Hepatocyte (in vitro differentiated cells): ENCODE data around the gene PDE11A. TPM values are rescaled to one million over a fixed set of nuclear protein-coding genes. Genes with fewer than 3 reads are reported as not detected.

Experiments used
- DNase-seq: peaks from one replicate; pipeline ENCODE4 v3.0.0-alpha.2; 2016; ENCODE audit warnings: low spot score
- H2AFZ ChIP-seq: fragments of 200-600 bp; sonication (generic); 2 replicates; pipeline ENCODE4 v1.6.0; 2016; ENCODE audit warnings: antibody characterized with exemption, mild to moderate bottlenecking
- H3K27ac ChIP-seq: fragments of 200-600 bp; sonication (generic); 2 replicates; pipeline ENCODE4 v1.5.1; 2016; ENCODE audit warnings: mild to moderate bottlenecking
- H3K27me3 ChIP-seq: fragments of 200-600 bp; sonication (generic); 2 replicates; pipeline ENCODE4 v1.6.1; 2016
- H3K36me3 ChIP-seq: fragments of 200-600 bp; sonication (generic); replicated peaks from 2 replicates; pipeline ENCODE4 v1.5.1; 2016; ENCODE audit warnings: low read depth; ENCODE audit not compliant: insufficient read depth
- H3K4me1 ChIP-seq: fragments of 200-600 bp; sonication (generic); 2 replicates; pipeline ENCODE4 v1.5.1; 2016; ENCODE audit warnings: mild to moderate bottlenecking, moderate library complexity; ENCODE audit not compliant: insufficient read depth
- H3K4me2 ChIP-seq: fragments of 200-600 bp; sonication (generic); 2 replicates; pipeline ENCODE4 v1.6.0; 2016
- H3K4me3 ChIP-seq: fragments of 200-600 bp; sonication (generic); 2 replicates; pipeline ENCODE4 v1.5.1; 2016; ENCODE audit warnings: mild to moderate bottlenecking
- H3K79me2 ChIP-seq: fragments of 200-600 bp; sonication (generic); 2 replicates; pipeline ENCODE4 v1.6.0; 2017; ENCODE audit warnings: mild to moderate bottlenecking
- H3K9me2 ChIP-seq: fragments of 200-600 bp; sonication (generic); replicated peaks from 2 replicates; pipeline ENCODE4 v1.6.0; 2017; ENCODE audit warnings: mild to moderate bottlenecking; ENCODE audit not compliant: insufficient read depth
- H3K9me3 ChIP-seq: fragments of 200-600 bp; sonication (generic); 2 replicates; pipeline ENCODE4 v1.5.1; 2016; ENCODE audit warnings: low read depth, mild to moderate bottlenecking
- H4K20me1 ChIP-seq: fragments of 200-600 bp; sonication (generic); 2 replicates; pipeline ENCODE4 v1.6.0; 2016; ENCODE audit warnings: mild to moderate bottlenecking; ENCODE audit not compliant: insufficient read depth, poor library complexity, severe bottlenecking
- CTCF ChIP-seq: fragments of 200-600 bp; sonication (generic); IDR thresholded peaks from 2 replicates; pipeline ENCODE4 v1.5.1; 2016; ENCODE audit warnings: antibody characterized with exemption, mild to moderate bottlenecking; ENCODE audit not compliant: poor library complexity
- EZH2 ChIP-seq: fragments of 200-600 bp; sonication (generic); IDR thresholded peaks from 2 replicates; pipeline ENCODE4 v1.6.1; 2016; ENCODE audit warnings: antibody characterized with exemption, mild to moderate bottlenecking, borderline replicate concordance
- EZH2phosphoT487 ChIP-seq: fragments of 200-600 bp; sonication (generic); IDR thresholded peaks from one replicate; pipeline ENCODE4 v1.6.1; 2018; ENCODE audit warnings: antibody characterized with exemption, mild to moderate bottlenecking, low read depth, moderate library complexity; ENCODE audit not compliant: unreplicated experiment, severe bottlenecking
- WGBS: methylation state at CpG from one replicate; pipeline ENCODE4 v1.1.6; 2016; ENCODE audit warnings: low lambda C conversion rate; ENCODE audit errors: missing lambda C conversion rate; 5-methylcytosine and 5-hydroxymethylcytosine counted together
- polyA plus RNA-seq: library from polyadenylated mRNA; unstranded; fragments of >200 nt; fragmentation: Nextera tagmentation; extraction: Ambion mirVana; gene quantifications from 2 replicates; pipeline ENCODE4 v1.2.1, GENCODE V29; 2016
- total RNA-seq: library from RNA; depleted of rRNA; stranded (reverse); fragments of >200 nt; gene quantifications from 2 replicates; pipeline ENCODE4 v1.2.3, GENCODE V29; 2014

The PDE11A gene
- total and polyA plus RNA-seq, 2 experiments from 2014 or later = 0.71 to 1.9 TPM

GRCh38 chr2:177670791-177671535 is 401.6 kb downstream of the PDE11A start:
- no peaks in the 10 kb centered on the region for H3K9me3 ChIP-seq
- TF ChIP-seq CTCF (no peak), EZH2 (no peak), EZH2phosphoT487 (no peak)
- no peaks in the 10 kb centered on the region for H3K27me3 ChIP-seq
- H3K27ac ChIP-seq = no peak overlapping the region
- no peaks in the 10 kb centered on the region for H4K20me1 ChIP-seq
- no peak for DNase-seq
- no peaks in the 10 kb centered on the region for H3K4me1 ChIP-seq
- no peak overlapping the region for H2AFZ ChIP-seq
- H3K79me2 ChIP-seq = no peaks in the 10 kb centered on the region
- H3K4me3 ChIP-seq = no peak overlapping the region
- H3K9me2 ChIP-seq = no peaks in the 10 kb centered on the region
- no peaks in the 10 kb centered on the region for H3K36me3 ChIP-seq
- no peak overlapping the region for H3K4me2 ChIP-seq
- WGBS = 48% methylated on average over 2 of the region's 2 CpGs

- Histone ChIP-seq H2AFZ (no peak overlapping the region), H3K36me3 (no peaks in the 10 kb centered on the region), H3K4me2 (no peak overlapping the region), H3K4me3 (no peak overlapping the region), H3K9me2 (no peaks in the 10 kb centered on the region), H3K27me3 (no peaks in the 10 kb centered on the region), H3K79me2 (no peaks in the 10 kb centered on the region), H3K4me1 (no peaks in the 10 kb centered on the region), H3K9me3 (no peaks in the 10 kb centered on the region), H4K20me1 (no peaks in the 10 kb centered on the region), H3K27ac (no peak overlapping the region)
- 77% methylated on average over 3 of the region's 3 CpGs for WGBS
- TF ChIP-seq CTCF (no peak), EZH2 (no peak), EZH2phosphoT487 (no peak)
- no peak for DNase-seq
Observed at GRCh38 chr2:177669625-177670330, 402.8 kb downstream of the PDE11A start.

GRCh38 chr2:177669201-177669600 is 403.4 kb downstream of the PDE11A start:
- 76% methylated on average over 5 of the region's 5 CpGs for WGBS
- Histone ChIP-seq H3K4me3 (no peak overlapping the region), H3K4me1 (no peaks in the 10 kb centered on the region), H3K79me2 (no peaks in the 10 kb centered on the region), H3K27me3 (no peaks in the 10 kb centered on the region), H3K27ac (no peak overlapping the region), H3K36me3 (no peaks in the 10 kb centered on the region), H3K4me2 (no peak overlapping the region), H2AFZ (no peak overlapping the region), H4K20me1 (no peaks in the 10 kb centered on the region), H3K9me3 (no peaks in the 10 kb centered on the region), H3K9me2 (no peaks in the 10 kb centered on the region)
- TF ChIP-seq EZH2phosphoT487 (no peak), CTCF (no peak), EZH2 (no peak)
- DNase-seq = no peak
